ENCODE data around the gene HEBP2.

Gene HEBP2

GRCh38 chr6:138405816-138406413, 1.9 kb downstream of the HEBP2 start:
- DNase-seq (ENCODE audit: low read depth): no peak
- TF ChIP-seq CTCF (IDR thresholded peaks at IDR 0.05; ENCODE audit: low read depth, low read length, missing control alignments): no peak
- no peak overlapping the region for H3K4me3 ChIP-seq (ENCODE audit: low read depth, low read length)

GRCh38 chr6:138406443-138406842, 2.4 kb downstream of the HEBP2 start:
- H3K4me3 ChIP-seq (ENCODE audit: low read depth, low read length): no peak overlapping the region
- DNase-seq (ENCODE audit: low read depth): no peak
- no peak for TF ChIP-seq CTCF (IDR thresholded peaks at IDR 0.05; ENCODE audit: low read depth, low read length, missing control alignments)

DNA sequence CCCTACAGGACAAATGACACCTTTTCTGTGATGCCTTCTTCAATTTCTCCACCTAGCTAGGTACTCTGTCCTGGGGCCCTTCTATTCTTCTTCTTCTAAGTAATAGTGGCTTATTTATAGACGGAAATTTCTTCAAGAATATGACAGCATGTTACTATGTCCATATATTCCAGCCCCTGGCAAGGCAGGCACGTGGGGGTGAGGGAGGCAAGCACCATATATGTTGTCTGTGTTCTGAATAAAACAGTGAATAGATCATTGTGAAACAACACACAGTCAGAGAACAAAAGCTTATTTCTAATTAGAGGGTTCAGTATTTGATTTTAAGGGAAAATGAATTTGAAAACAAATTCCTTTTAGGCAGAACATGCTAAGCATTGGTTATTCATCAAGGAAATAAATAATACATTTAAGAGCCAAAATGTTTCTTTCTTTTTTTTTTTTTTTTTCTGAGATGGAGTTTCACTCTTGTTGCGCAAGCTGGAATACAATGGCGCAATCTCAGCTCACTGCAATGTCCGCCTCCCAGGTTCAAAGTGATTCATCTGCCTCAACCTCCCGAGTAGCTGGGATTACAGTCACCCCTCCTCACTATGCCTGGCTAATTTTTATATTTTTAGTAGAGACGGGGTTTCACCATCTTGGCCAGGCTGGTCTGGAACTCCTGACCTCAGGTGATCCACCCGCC, 6.2 kb downstream of the HEBP2 start:
- no peak for TF ChIP-seq CTCF (IDR thresholded peaks at IDR 0.05; ENCODE audit: low read depth, low read length, missing control alignments)
- DNase-seq (ENCODE audit: low read depth): no peak
- H3K4me3 ChIP-seq (ENCODE audit: low read depth, low read length): no peak overlapping the region

GRCh38 chr6:138410972-138411880, 7.2 kb downstream of the HEBP2 start:
- no peak for TF ChIP-seq CTCF (IDR thresholded peaks at IDR 0.05; ENCODE audit: low read depth, low read length, missing control alignments)
- no peak overlapping the region for H3K4me3 ChIP-seq (ENCODE audit: low read depth, low read length)
- DNase-seq (ENCODE audit: low read depth): no peak

GRCh38 chr6:138415125-138415524, 11.1 kb downstream of the HEBP2 start:
- no peak for TF ChIP-seq CTCF (IDR thresholded peaks at IDR 0.05; ENCODE audit: low read depth, low read length, missing control alignments)
- H3K4me3 ChIP-seq (ENCODE audit: low read depth, low read length): no peak overlapping the region
- DNase-seq (ENCODE audit: low read depth): no peak

DNA sequence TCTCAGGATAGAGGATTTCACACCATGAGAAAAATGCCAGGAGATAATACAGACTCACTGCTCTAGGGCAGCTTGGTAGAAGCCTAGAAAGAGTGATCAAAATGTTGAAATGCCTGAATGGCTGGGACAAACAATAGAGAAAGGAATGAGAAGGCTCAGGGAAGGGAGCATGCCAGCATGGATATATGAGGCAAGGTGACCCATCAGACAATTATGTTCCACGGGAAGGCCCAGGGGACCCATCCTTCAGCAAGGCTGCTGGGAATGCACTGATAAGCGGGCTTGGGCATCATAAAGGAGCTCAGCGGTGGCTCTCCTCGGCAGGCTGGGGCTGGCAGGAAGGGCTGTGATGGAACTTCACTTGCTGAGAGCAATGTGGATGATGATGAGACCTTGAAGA, 12.2 kb downstream of the HEBP2 start:
- H3K4me3 ChIP-seq (ENCODE audit: low read depth, low read length): no peak overlapping the region
- DNase-seq (ENCODE audit: low read depth): no peak
- TF ChIP-seq CTCF (IDR thresholded peaks at IDR 0.05; ENCODE audit: low read depth, low read length, missing control alignments): no peak
